ENCODE data around the gene GMDS. TPM values are rescaled to one million over a fixed set of nuclear protein-coding genes. Genes with fewer than 3 reads are reported as not detected.

GMDS gene
- polyA plus RNA-seq, 1 of the 3 experiments (the other 2 are of a cell fraction), result 12.3 TPM

- Histone ChIP-seq H3K4me3 (ENCODE audit: low read depth in 2 of 2, low read length in 1 of 2) (no peak overlapping the region), H3K27me3 (ENCODE audit: insufficient read depth) (no peaks in the 10 kb centered on the region), H3K9me3 (no peaks in the 10 kb centered on the region), H4K20me1 (ENCODE audit: insufficient read depth) (no peaks in the 10 kb centered on the region), H3K36me3 (replicated peaks in 1 of 2; ENCODE audit: control insufficient read depth in 1 of 2, insufficient read depth in 2 of 2, low read length in 1 of 2) (no peaks in the 10 kb centered on the region), H3K4me1 (ENCODE audit: control insufficient read depth in 1 of 2, insufficient read depth in 2 of 2, low read depth in 1 of 2, low read length in 1 of 2) (no peaks in the 10 kb centered on the region; a peak in 1 of 4 replicates), H3K27ac (ENCODE audit: low read depth in 2 of 2, low read length in 1 of 2) (no peak overlapping the region), H3K79me2 (ENCODE audit: insufficient read depth) (no peaks in the 10 kb centered on the region), H3K9ac (no peak overlapping the region), H3K9me2 (no peaks in the 10 kb centered on the region), H3F3A (replicated peaks; ENCODE audit: insufficient read depth) (no peaks in the 10 kb centered on the region), H3K4me2 (no peak overlapping the region), H2AFZ (ENCODE audit: low read depth) (no peak overlapping the region)
- TF ChIP-seq USF1 (IDR thresholded peaks at IDR 0.05; ENCODE audit: borderline replicate concordance, low read depth), result no peak
- no peak for TF ChIP-seq CHD2 (IDR thresholded peaks at IDR 0.05; ENCODE audit: low read length, partially characterized antibody)
- no peak for TF ChIP-seq RAD21 (IDR thresholded peaks at IDR 0.05; ENCODE audit: low read length)
- no peak for TF ChIP-seq MEF2A (IDR thresholded peaks at IDR 0.05; ENCODE audit: borderline replicate concordance, low read depth)
- no peak for TF ChIP-seq IRF3 (IDR thresholded peaks at IDR 0.05; ENCODE audit: low read depth, low read length)
- no peak for TF ChIP-seq RCOR1 (IDR thresholded peaks at IDR 0.05; ENCODE audit: low read length)
- TF ChIP-seq EP300 (IDR thresholded peaks at IDR 0.05; ENCODE audit: borderline replicate concordance in 1 of 2, low read depth in 1 of 2, low read length in 1 of 2), result no peak
- TF ChIP-seq USF2 (IDR thresholded peaks at IDR 0.05; ENCODE audit: borderline replicate concordance, low read depth, low read length), result no peak
- no peak for TF ChIP-seq MAX (IDR thresholded peaks at IDR 0.05; ENCODE audit: low read depth)
- no peak for TF ChIP-seq TCF12 (IDR thresholded peaks at IDR 0.05)
- TF ChIP-seq NFIC (IDR thresholded peaks at IDR 0.05; ENCODE audit: borderline replicate concordance), result no peak
- no peak for TF ChIP-seq SMC3 (IDR thresholded peaks at IDR 0.05; ENCODE audit: low read depth, low read length)
- TF ChIP-seq NRF1 (IDR thresholded peaks at IDR 0.05; ENCODE audit: low read depth, low read length), result no peak
- no peak for TF ChIP-seq TAF1 (IDR thresholded peaks at IDR 0.05; ENCODE audit: borderline replicate concordance, low read depth, low read length)
- TF ChIP-seq MXI1 (IDR thresholded peaks at IDR 0.05; ENCODE audit: low read depth, low read length), result no peak
- TF ChIP-seq GATA2 (CRISPR knock-in tag; IDR thresholded peaks at IDR 0.05), result no peak
- no peak for TF ChIP-seq REST (IDR thresholded peaks at IDR 0.05; ENCODE audit: low read depth, low read length)
- no peak for TF ChIP-seq EZH2phosphoT487 (IDR thresholded peaks at IDR 0.05; ENCODE audit: borderline replicate concordance, low read depth)
- ChIA-PET POLR2A (no interaction called here), CTCF (interaction anchor here (1.0 to 1.4 kb wide), 2 partner anchors 9 to 50 kb away, joined by 3 to 5 read pairs; no protein-coding TSS in a partner anchor)
- WGBS (ENCODE audit: low lambda C conversion rate), result 84% methylated on average over 6 of the region's 6 CpGs
- no peak for DNase-seq
These were observed 508.9 kb downstream of the GMDS start for GRCh38 chr6:1736346-1737105.

Data from SK-N-SH (cell line).